PC-3 (cell line): Measurements from ENCODE around the gene NKAIN2. TPM values are rescaled to one million over a fixed set of nuclear protein-coding genes. Genes with fewer than 3 reads are reported as not detected.
A peak's percentile ranks its signal among the peaks of the same experiment; 100 is the strongest.

Experiments
- ATAC-seq: fragments of 200-7000 bp; cut with Tn5 transposase; 2 replicates; pipeline ENCODE4 v1.9.1; 2020; ENCODE audit warnings: mild to moderate bottlenecking, moderate library complexity
- BruUV-seq: library from RNA; stranded (reverse); fragments of 400-500 nt; replicated peaks from 2 replicates; lab custom pipeline; 2021; lab: Mats Ljungman, UMichigan
- CTCF ChIA-PET: fragments of 300-600 bp; sonication (Branson Sonifier 250); formaldehyde crosslinking; loops from one replicate; lab custom pipeline; 2022; ENCODE audit warnings: antibody characterized with exemption; lab: Charles Lee
- POLR2A ChIA-PET: fragments of 300-600 bp; sonication (Branson Sonifier 250); formaldehyde crosslinking; loops from one replicate; lab custom pipeline; 2022; ENCODE audit warnings: antibody characterized with exemption; ENCODE audit not compliant: unreplicated experiment; lab: Charles Lee
- DNase-seq: peaks from one replicate; pipeline ENCODE4 v3.0.0-alpha.2; 2015
- H2AFZ ChIP-seq: fragments of 300-600 bp; sonication (generic); 2 replicates; pipeline ENCODE4 v1.6.0; 2016; ENCODE audit warnings: antibody characterized with exemption, low read length
- H3F3A ChIP-seq: fragments of 300-600 bp; sonication (generic); one replicate; pipeline ENCODE4 v1.6.0; 2017; ENCODE audit warnings: antibody characterized with exemption, low read length, control low read depth, mild to moderate bottlenecking; ENCODE audit not compliant: unreplicated experiment
- H3K27ac ChIP-seq: fragments of 300-600 bp; sonication (generic); 2 replicates; pipeline ENCODE4 v1.5.1; 2016; ENCODE audit warnings: mild to moderate bottlenecking, low read length
- H3K27me3 ChIP-seq: fragments of 300-600 bp; sonication (generic); 2 replicates; pipeline ENCODE4 v1.6.1; 2016; ENCODE audit warnings: low read length, mixed read lengths
- H3K36me3 ChIP-seq: fragments of 300-600 bp; sonication (generic); 2 replicates; pipeline ENCODE4 v1.6.1; 2016; ENCODE audit warnings: low read depth, mixed run types, low read length, mixed read lengths
- H3K4me1 ChIP-seq: fragments of 300-600 bp; sonication (generic); 2 replicates; pipeline ENCODE4 v1.5.1; 2016; ENCODE audit warnings: low read length; ENCODE audit not compliant: insufficient read depth
- H3K4me2 ChIP-seq: fragments of 300-600 bp; sonication (generic); 2 replicates; pipeline ENCODE4 v1.6.0; 2016; ENCODE audit warnings: low read length
- H3K4me3 ChIP-seq: fragments of 300-600 bp; sonication (generic); 2 replicates; pipeline ENCODE4 v1.5.1; 2016; ENCODE audit warnings: mild to moderate bottlenecking, low read length, mixed read lengths
- H3K79me2 ChIP-seq: fragments of 300-600 bp; sonication (generic); 2 replicates; pipeline ENCODE4 v1.6.1; 2017; ENCODE audit warnings: low read length, mixed read lengths
- H3K9ac ChIP-seq: fragments of 300-600 bp; sonication (generic); 2 replicates; pipeline ENCODE4 v1.6.0; 2016; ENCODE audit warnings: mild to moderate bottlenecking, low read length
- H3K9me2 ChIP-seq: fragments of 300-600 bp; sonication (generic); replicated peaks from 2 replicates; pipeline ENCODE4 v1.6.1; 2016; ENCODE audit warnings: mixed run types, low read length, mixed read lengths
- H3K9me3 ChIP-seq: fragments of 300-600 bp; sonication (generic); 2 replicates; pipeline ENCODE4 v1.6.1; 2016; ENCODE audit warnings: low read length, mixed read lengths
- H4K20me1 ChIP-seq: fragments of 300-600 bp; sonication (generic); 2 replicates; pipeline ENCODE4 v1.6.1; 2016; ENCODE audit warnings: low read length, mixed read lengths
- EZH2 ChIP-seq: fragments of 300-600 bp; sonication (generic); IDR thresholded peaks from one replicate; pipeline ENCODE4 v1.6.1; 2017; ENCODE audit warnings: antibody characterized with exemption, mild to moderate bottlenecking, low read length; ENCODE audit not compliant: unreplicated experiment
- EZH2phosphoT487 ChIP-seq: fragments of 300-600 bp; sonication (generic); IDR thresholded peaks from 2 replicates; pipeline ENCODE4 v1.6.1; 2018; ENCODE audit warnings: mild to moderate bottlenecking, antibody characterized with exemption, low read length, borderline replicate concordance
- intact Hi-C: fragments of 100-400 bp; cut with micrococcal nuclease; formaldehyde crosslinking; loops from 2 replicates; pipeline ENCODE4 v1.9.0; 2023
- total RNA-seq: library from RNA; depleted of rRNA; stranded (reverse); fragments of >200 nt; gene quantifications from 2 replicates; pipeline ENCODE4 v1.2.3, GENCODE V29; 2014
- TF ChIP-seq, protein P1 (sequence below): fragments of 300-600 bp; sonication (generic); conservative IDR thresholded peaks from 2 replicates; pipeline ENCODE4 v1.5.1; 2017; ENCODE audit warnings: antibody characterized with exemption, low read depth, mild to moderate bottlenecking, low read length

Gene NKAIN2
- total RNA-seq, 1 experiment from 2014 or later: not detected

DNA sequence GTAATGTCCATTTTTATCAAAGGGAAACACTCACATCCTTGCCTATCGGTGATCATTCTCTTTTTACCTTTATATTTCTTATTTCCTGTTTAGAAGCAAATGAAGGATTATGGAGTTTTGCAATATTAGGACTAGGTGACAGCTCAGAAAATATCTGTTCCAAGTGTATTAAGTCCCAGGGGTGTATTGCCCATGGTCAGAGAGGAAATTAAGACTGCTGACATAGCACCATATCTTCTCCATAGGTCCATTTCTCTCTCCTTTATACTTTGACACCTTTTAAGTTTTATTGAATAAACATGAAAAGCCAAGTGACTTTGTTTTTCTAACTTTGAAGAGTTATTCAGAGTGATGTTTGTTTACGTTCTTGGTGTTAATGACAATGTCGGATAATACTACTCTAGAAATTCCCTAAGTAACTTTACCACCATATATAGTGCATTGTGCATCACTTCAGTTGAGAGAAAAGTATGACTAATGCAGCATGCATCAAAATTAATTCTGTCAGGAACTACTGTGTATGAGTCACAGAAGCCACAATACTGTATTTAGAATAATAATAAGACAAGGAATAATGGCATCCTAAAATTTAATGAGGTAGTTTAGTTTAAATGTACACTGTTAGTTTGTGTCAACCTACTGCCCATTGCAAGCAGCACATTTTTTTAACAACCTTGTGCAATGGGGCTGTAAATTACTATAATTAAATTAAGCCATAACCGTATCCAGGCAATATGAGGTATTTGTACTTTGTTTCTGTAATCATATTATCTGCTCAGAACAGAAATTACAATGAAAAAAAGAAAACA lies 684.2 kb downstream of the NKAIN2 start:
- intact Hi-C loops: no loop called here
- Histone ChIP-seq H2AFZ (no peak overlapping the region), H3K4me3 (no peak overlapping the region), H3K9me2 (no peaks in the 10 kb centered on the region), H3F3A (no peaks in the 10 kb centered on the region), H3K79me2 (no peaks in the 10 kb centered on the region), H3K4me1 (no peaks in the 10 kb centered on the region), H4K20me1 (no peaks in the 10 kb centered on the region), H3K27me3 (no peaks in the 10 kb centered on the region), H3K9ac (no peak overlapping the region), H3K36me3 (no peaks in the 10 kb centered on the region), H3K4me2 (no peak overlapping the region), H3K27ac (no peak overlapping the region), H3K9me3 (no peaks in the 10 kb centered on the region)
- POLR2A ChIA-PET: no interaction called here
- TF ChIP-seq EZH2 (no peak), EZH2phosphoT487 (no peak)
- TF ChIP-seq, protein P1, sequence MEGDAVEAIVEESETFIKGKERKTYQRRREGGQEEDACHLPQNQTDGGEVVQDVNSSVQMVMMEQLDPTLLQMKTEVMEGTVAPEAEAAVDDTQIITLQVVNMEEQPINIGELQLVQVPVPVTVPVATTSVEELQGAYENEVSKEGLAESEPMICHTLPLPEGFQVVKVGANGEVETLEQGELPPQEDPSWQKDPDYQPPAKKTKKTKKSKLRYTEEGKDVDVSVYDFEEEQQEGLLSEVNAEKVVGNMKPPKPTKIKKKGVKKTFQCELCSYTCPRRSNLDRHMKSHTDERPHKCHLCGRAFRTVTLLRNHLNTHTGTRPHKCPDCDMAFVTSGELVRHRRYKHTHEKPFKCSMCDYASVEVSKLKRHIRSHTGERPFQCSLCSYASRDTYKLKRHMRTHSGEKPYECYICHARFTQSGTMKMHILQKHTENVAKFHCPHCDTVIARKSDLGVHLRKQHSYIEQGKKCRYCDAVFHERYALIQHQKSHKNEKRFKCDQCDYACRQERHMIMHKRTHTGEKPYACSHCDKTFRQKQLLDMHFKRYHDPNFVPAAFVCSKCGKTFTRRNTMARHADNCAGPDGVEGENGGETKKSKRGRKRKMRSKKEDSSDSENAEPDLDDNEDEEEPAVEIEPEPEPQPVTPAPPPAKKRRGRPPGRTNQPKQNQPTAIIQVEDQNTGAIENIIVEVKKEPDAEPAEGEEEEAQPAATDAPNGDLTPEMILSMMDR: no peak
- BruUV-seq: no TSS peak
- CTCF ChIA-PET: no interaction called here
- ATAC-seq (no peak; the same call in 1 of the 2 replicates), DNase-seq (peak; percentile 34)

DNA sequence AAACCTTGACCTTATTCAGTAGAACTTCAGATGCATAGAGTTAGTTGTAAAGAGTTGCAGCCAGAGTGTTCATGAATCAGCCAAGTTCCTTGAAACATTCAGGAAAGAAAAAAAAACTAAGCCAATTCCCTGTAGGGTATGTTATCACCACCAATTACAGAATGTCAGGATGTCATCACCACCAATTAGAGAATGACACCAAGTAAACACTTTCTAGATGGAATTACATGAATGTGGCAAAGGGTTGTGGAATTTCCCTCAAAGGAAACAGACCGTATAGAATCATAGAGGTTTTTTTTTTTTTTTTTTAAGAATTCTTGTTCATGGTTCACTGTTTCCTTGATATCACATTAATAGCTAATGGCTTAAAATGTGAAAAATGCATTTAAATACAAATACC lies 686.5 kb downstream of the NKAIN2 start:
- H3K79me2 ChIP-seq: no peaks in the 10 kb centered on the region
- no peaks in the 10 kb centered on the region for H3K9me2 ChIP-seq
- BruUV-seq: no TSS peak
- CTCF ChIA-PET: no interaction called here
- H3F3A ChIP-seq: no peaks in the 10 kb centered on the region
- no peak for DNase-seq
- no peaks in the 10 kb centered on the region for H4K20me1 ChIP-seq
- no peak overlapping the region for H3K9ac ChIP-seq
- H3K4me1 ChIP-seq: no peaks in the 10 kb centered on the region
- H3K4me3 ChIP-seq: no peak overlapping the region
- H2AFZ ChIP-seq: no peak overlapping the region
- no peaks in the 10 kb centered on the region for H3K27me3 ChIP-seq
- no peak for TF ChIP-seq EZH2
- H3K27ac ChIP-seq: no peak overlapping the region
- POLR2A ChIA-PET: no interaction called here
- H3K36me3 ChIP-seq: no peaks in the 10 kb centered on the region
- intact Hi-C loops: no loop called here
- no peak for ATAC-seq
- H3K4me2 ChIP-seq: no peak overlapping the region
- no peaks in the 10 kb centered on the region for H3K9me3 ChIP-seq

DNA sequence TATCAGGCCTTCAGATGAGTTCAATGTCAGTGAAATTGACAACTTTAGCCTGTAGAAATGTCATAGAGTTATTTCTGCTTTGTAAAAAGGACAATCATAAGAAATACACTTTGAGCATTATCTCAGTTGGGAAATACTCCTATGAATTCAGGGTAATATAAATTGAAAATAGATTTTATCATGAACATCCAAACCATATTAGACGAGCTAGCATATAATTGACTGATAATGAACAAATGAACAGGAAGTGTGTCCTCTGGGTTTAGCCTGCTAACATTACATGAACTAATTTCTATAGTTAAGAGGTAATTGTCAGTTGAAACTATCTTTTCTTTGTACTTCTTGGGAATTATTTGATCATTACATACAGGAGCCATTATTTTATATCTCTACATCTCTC lies 689.6 kb downstream of the NKAIN2 start:
- Histone ChIP-seq H3K9ac (no peak overlapping the region), H3K4me2 (no peak overlapping the region), H3F3A (no peaks in the 10 kb centered on the region), H3K4me3 (no peak overlapping the region), H2AFZ (no peak overlapping the region), H3K79me2 (no peaks in the 10 kb centered on the region), H3K4me1 (no peaks in the 10 kb centered on the region), H3K36me3 (no peaks in the 10 kb centered on the region), H3K27ac (no peak overlapping the region), H3K27me3 (no peaks in the 10 kb centered on the region), H3K9me2 (no peaks in the 10 kb centered on the region), H3K9me3 (no peaks in the 10 kb centered on the region), H4K20me1 (no peaks in the 10 kb centered on the region)
- no peak for DNase-seq
- TF ChIP-seq, protein P1: no peak
- no peak for TF ChIP-seq EZH2phosphoT487
- TF ChIP-seq EZH2: no peak
- POLR2A ChIA-PET: no interaction called here
- CTCF ChIA-PET: no interaction called here
- no TSS peak for BruUV-seq
- no peak for ATAC-seq
- intact Hi-C loops: no loop called here
